SH-SY5Y (cell line): ENCODE data around the gene ZNF860.

Source experiments
- GATA2 ChIP-seq: IDR thresholded peaks from 2 replicates; pipeline ENCODE4 v1.6.1; 2011; ENCODE audit warnings: mild to moderate bottlenecking, low read depth, low read length
- GATA3 ChIP-seq: IDR thresholded peaks from 2 replicates; pipeline ENCODE4 v1.6.1; 2011; ENCODE audit warnings: low read depth, mild to moderate bottlenecking, low read length, moderate library complexity

DNA sequence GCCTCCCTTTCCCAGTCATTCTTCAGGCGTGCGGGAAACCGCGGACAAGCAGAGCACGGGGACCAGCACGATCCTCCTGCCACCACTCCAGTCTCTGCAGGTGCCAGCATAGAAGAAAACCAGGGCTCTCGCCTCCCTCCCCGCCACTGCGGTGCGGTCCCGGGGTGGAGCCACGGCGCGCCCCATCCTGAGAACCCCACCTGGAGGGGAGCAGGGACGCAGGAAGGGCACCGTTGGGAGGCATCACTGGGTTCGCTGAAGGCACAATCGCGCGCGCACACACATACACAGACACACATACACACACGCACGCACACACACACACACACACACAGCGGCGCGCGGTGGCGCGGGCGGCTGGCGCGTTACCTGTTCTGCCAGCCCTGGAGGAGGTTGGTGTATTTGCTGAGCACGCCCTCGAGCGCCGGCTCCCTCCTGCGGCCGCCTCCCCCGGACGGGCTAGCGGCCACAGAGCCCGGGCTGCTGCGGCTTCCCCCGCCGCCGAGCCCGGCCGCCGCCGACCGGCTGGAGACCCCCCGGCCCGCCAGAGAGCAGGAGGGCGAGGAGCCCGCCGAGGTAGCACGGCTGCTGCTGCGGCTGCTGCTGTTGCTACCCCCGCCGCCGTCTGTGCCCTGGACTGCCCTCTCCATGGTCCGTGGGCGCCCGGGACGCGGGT is 882 bp upstream of the ZNF860 start:
- TF ChIP-seq GATA2 (no peak), GATA3 (no peak)
